HG02943 (cell line): Measurements from ENCODE around the gene ST6GAL1.

Experiments
- ATAC-seq: cut with Tn5 transposase; IDR thresholded peaks from one replicate; pipeline ENCODE4 v1.9.1; 2021; ENCODE audit warnings: mild to moderate bottlenecking, low read depth, moderate library complexity; ENCODE audit not compliant: unreplicated experiment

The ST6GAL1 gene

GRCh38 chr3:186915806-186916796 is 14.2 kb upstream of the ST6GAL1 start:
- ATAC-seq: no peak

GRCh38 chr3:186917512-186918312 is 12.6 kb upstream of the ST6GAL1 start:
- no peak for ATAC-seq

GRCh38 chr3:186920301-186920700 is 10.0 kb upstream of the ST6GAL1 start:
- ATAC-seq: no peak

- no peak for ATAC-seq
These were observed 9.5 kb upstream of the ST6GAL1 start for GRCh38 chr3:186920796-186921195.

GRCh38 chr3:186921578-186921977 is 8.7 kb upstream of the ST6GAL1 start:
- no peak for ATAC-seq

GRCh38 chr3:186922224-186922623 is 8.1 kb upstream of the ST6GAL1 start:
- no peak for ATAC-seq

- ATAC-seq: no peak
These were observed 7.5 kb upstream of the ST6GAL1 start for GRCh38 chr3:186922790-186923189.

- ATAC-seq: no peak
These were observed 7.1 kb upstream of the ST6GAL1 start for GRCh38 chr3:186923241-186923640.

- no peak for ATAC-seq
These were observed 4.5 kb upstream of the ST6GAL1 start for GRCh38 chr3:186925826-186926225.

- ATAC-seq: no peak
These were observed 1.1 kb upstream of the ST6GAL1 start for GRCh38 chr3:186929186-186929585.

GRCh38 chr3:186929685-186930084 is 641 bp upstream of the ST6GAL1 start:
- ATAC-seq: no peak

GRCh38 chr3:186930641-186931531 is 560 bp downstream of the ST6GAL1 start:
- ATAC-seq: peak; percentile 72

GRCh38 chr3:186931532-186932280 is 1.4 kb downstream of the ST6GAL1 start:
- ATAC-seq: peak; percentile 40

- no peak for ATAC-seq
These were observed 2.2 kb downstream of the ST6GAL1 start for GRCh38 chr3:186932281-186933181.

GRCh38 chr3:186933816-186934215 is 3.5 kb downstream of the ST6GAL1 start:
- no peak for ATAC-seq

- ATAC-seq: no peak
These were observed 4.8 kb downstream of the ST6GAL1 start for GRCh38 chr3:186935133-186935532.

- ATAC-seq: no peak
These were observed 6.9 kb downstream of the ST6GAL1 start for GRCh38 chr3:186937017-186937875.

GRCh38 chr3:186938716-186939115 is 8.4 kb downstream of the ST6GAL1 start:
- no peak for ATAC-seq
